H1 (cell line): ENCODE measurements around the gene PLEKHN1. TPM values are rescaled to one million over a fixed set of nuclear protein-coding genes. Genes with fewer than 3 reads are reported as not detected.
A peak's percentile ranks its signal among the peaks of the same experiment; 100 is the strongest.

Source experiments
- CTCF ChIA-PET: fragments of 300-600 bp; sonication (Branson Sonifier 250); formaldehyde crosslinking; loops from one replicate; lab custom pipeline; 2021; ENCODE audit not compliant: partially characterized antibody; lab: Charles Lee
- POLR2A ChIA-PET: fragments of 300-600 bp; sonication (Branson Sonifier 250); formaldehyde crosslinking; loops from one replicate; lab custom pipeline; 2021; ENCODE audit warnings: inconsistent platforms; ENCODE audit not compliant: partially characterized antibody; lab: Charles Lee
- DNase-seq, 2 experiments: peaks; one replicate each; pipeline versions ENCODE4 v3.0.0 to v3.0.0-alpha.2; 2010 to 2022; ENCODE audit warnings: low spot score in 2 of 2, low read depth in 1 of 2, mixed read lengths in 1 of 2
- FAIRE-seq: peaks from 2 replicates; lab custom pipeline; 2011; peaks lifted over from hg19 to GRCh38; lab: Jason Lieb, UNC
- H2AFZ ChIP-seq: 2 replicates; pipeline ENCODE4 v1.8.1; 2012; ENCODE audit warnings: low read length, inconsistent platforms
- H2AK5ac ChIP-seq: 2 replicates; pipeline ENCODE4 v1.6.1; 2013; ENCODE audit warnings: low read depth, low read length
- H2BK120ac ChIP-seq: replicated peaks from 2 replicates; pipeline ENCODE3; 2013; ENCODE audit warnings: low read depth, low read length, inconsistent platforms
- H2BK12ac ChIP-seq: 2 replicates; pipeline ENCODE4 v1.6.1; 2013; ENCODE audit warnings: low read depth, low read length
- H2BK15ac ChIP-seq: 2 replicates; pipeline ENCODE4 v1.6.1; 2013; ENCODE audit warnings: low read length
- H2BK20ac ChIP-seq: 2 replicates; pipeline ENCODE4 v1.6.1; 2013; ENCODE audit warnings: low read length
- H2BK5ac ChIP-seq: 2 replicates; pipeline ENCODE4 v1.6.1; 2013; ENCODE audit warnings: low read depth, low read length
- H3K14ac ChIP-seq: 2 replicates; pipeline ENCODE4 v1.6.1; 2013; ENCODE audit warnings: inconsistent platforms; ENCODE audit not compliant: insufficient read length
- H3K18ac ChIP-seq: 2 replicates; pipeline ENCODE4 v1.6.1; 2013; ENCODE audit warnings: low read length; ENCODE audit errors: extremely low read depth
- H3K23ac ChIP-seq: 2 replicates; pipeline ENCODE4 v1.6.1; 2013; ENCODE audit warnings: inconsistent platforms; ENCODE audit not compliant: insufficient read length
- H3K23me2 ChIP-seq: 2 replicates; pipeline ENCODE4 v1.6.1; 2013; ENCODE audit warnings: low read depth, low read length
- H3K27ac ChIP-seq: 2 replicates; pipeline ENCODE4 v1.6.1; 2011; ENCODE audit warnings: low read depth, low read length, inconsistent platforms
- H3K27me3 ChIP-seq, 4 experiments: replicated peaks in 1 of 4; 1 replicate in 1 of 4; 2 replicates in 3 of 4; pipeline versions ENCODE4 v1.6.1 to v1.8.1; 2011 to 2013; ENCODE audit warnings: low read length in 3 of 4, mild to moderate bottlenecking in 3 of 4, inconsistent platforms in 2 of 4, mixed read lengths in 2 of 4, moderate library complexity in 1 of 4; ENCODE audit not compliant: control insufficient read depth in 3 of 4, insufficient read depth in 3 of 4; ENCODE audit errors: extremely low read depth in 1 of 4
- H3K36me3 ChIP-seq, 4 experiments: 2 replicates each; pipeline versions ENCODE4 v1.6.1 to v1.8.1; 2011 to 2013; ENCODE audit warnings: mild to moderate bottlenecking in 4 of 4, low read length in 3 of 4, moderate library complexity in 2 of 4, control low read depth in 1 of 4, inconsistent platforms in 1 of 4; ENCODE audit not compliant: insufficient read depth in 4 of 4, control insufficient read depth in 2 of 4
- H3K4ac ChIP-seq: replicated peaks from 2 replicates; pipeline ENCODE3; 2013; ENCODE audit warnings: low read length, low read depth, mixed read lengths, inconsistent platforms; ENCODE audit not compliant: insufficient read length
- H3K4me1 ChIP-seq, 4 experiments: replicated peaks in 1 of 4; 1 replicate in 1 of 4; 2 replicates in 3 of 4; pipeline versions ENCODE4 v1.6.1 to v1.8.1; 2011 to 2013; ENCODE audit warnings: low read length in 3 of 4, inconsistent platforms in 2 of 4, mixed read lengths in 1 of 4; ENCODE audit not compliant: insufficient read depth in 4 of 4, control insufficient read depth in 3 of 4
- H3K4me2 ChIP-seq, 2 experiments: 2 replicates each; pipeline versions ENCODE4 v1.6.1 to v1.8.1; 2011 to 2013; ENCODE audit warnings: low read depth in 2 of 2, low read length in 2 of 2, control low read depth in 1 of 2, inconsistent platforms in 1 of 2, mild to moderate bottlenecking in 1 of 2; ENCODE audit not compliant: insufficient read depth in 1 of 2
- H3K4me3 ChIP-seq, 4 experiments: fragments of 200-600, 300-600 bp in 1 of 4; sonication (generic), shearing (Covaris generic), sonication (Bioruptor Twin) in 1 of 4; 2 replicates each; pipeline versions ENCODE4 v1.5.1 to v1.8.1; 2011 to 2016; ENCODE audit warnings: low read length in 4 of 4, low read depth in 3 of 4, control low read depth in 2 of 4, inconsistent platforms in 2 of 4, mild to moderate bottlenecking in 2 of 4, mixed read lengths in 1 of 4, moderate library complexity in 1 of 4; ENCODE audit not compliant: insufficient read depth in 2 of 4; ENCODE audit errors: extremely low read depth in 1 of 4
- H3K56ac ChIP-seq: replicated peaks from 2 replicates; pipeline ENCODE3; 2013; ENCODE audit warnings: low read depth, mild to moderate bottlenecking, mixed read lengths, low read length, inconsistent platforms; ENCODE audit not compliant: insufficient read length
- H3K79me1 ChIP-seq: 2 replicates; pipeline ENCODE4 v1.6.1; 2013; ENCODE audit warnings: low read depth, low read length, control low read depth
- H3K79me2 ChIP-seq, 2 experiments: 2 replicates each; pipeline versions ENCODE4 v1.6.1 to v1.8.1; 2012 to 2013; ENCODE audit warnings: low read length in 2 of 2, mild to moderate bottlenecking in 2 of 2, inconsistent platforms in 1 of 2; ENCODE audit not compliant: insufficient read depth in 2 of 2, control insufficient read depth in 1 of 2
- H3K9ac ChIP-seq, 4 experiments: replicated peaks in 1 of 4; 1 replicate in 1 of 4; 2 replicates in 3 of 4; pipeline versions ENCODE4 v1.6.1 to v1.8.1; 2011 to 2013; ENCODE audit warnings: low read depth in 3 of 4, low read length in 3 of 4, control low read depth in 2 of 4, mild to moderate bottlenecking in 2 of 4, moderate library complexity in 2 of 4, inconsistent platforms in 1 of 4; ENCODE audit errors: extremely low read depth in 1 of 4
- H3K9me3 ChIP-seq, 2 experiments: 2 replicates each; pipeline versions ENCODE4 v1.6.1 to v1.8.1; 2012 to 2013; ENCODE audit warnings: mild to moderate bottlenecking in 2 of 2, moderate library complexity in 2 of 2, control low read depth in 1 of 2, inconsistent platforms in 1 of 2, low read depth in 1 of 2, low read length in 1 of 2, mixed read lengths in 1 of 2; ENCODE audit not compliant: insufficient read depth in 2 of 2
- H4K20me1 ChIP-seq, 2 experiments: replicated peaks in 1 of 2; 2 replicates each; pipeline versions ENCODE3 to v1.8.1; 2011 to 2013; ENCODE audit warnings: inconsistent platforms in 2 of 2, low read length in 2 of 2, mild to moderate bottlenecking in 1 of 2; ENCODE audit not compliant: insufficient read depth in 2 of 2, control insufficient read depth in 1 of 2
- H4K5ac ChIP-seq: 2 replicates; pipeline ENCODE4 v1.6.1; 2013; ENCODE audit warnings: low read length, low read depth, mixed read lengths, inconsistent platforms; ENCODE audit not compliant: insufficient read length
- H4K8ac ChIP-seq: 2 replicates; pipeline ENCODE4 v1.8.0; 2013; ENCODE audit warnings: mild to moderate bottlenecking, moderate library complexity, low read length, inconsistent platforms; ENCODE audit not compliant: insufficient read depth; ENCODE audit errors: extremely low read depth
- H4K91ac ChIP-seq: replicated peaks from 2 replicates; pipeline ENCODE3; 2013; ENCODE audit warnings: low read length, mixed read lengths, inconsistent platforms; ENCODE audit not compliant: insufficient read length
- ASH2L ChIP-seq: fragments of 200-600, 300-600 bp; sonication (generic); IDR thresholded peaks from one replicate; pipeline ENCODE4 v1.7.1; 2017; ENCODE audit warnings: low read length
- ATF3 ChIP-seq: IDR thresholded peaks from 2 replicates; pipeline ENCODE4 v1.6.1; 2011; ENCODE audit warnings: low read depth, mild to moderate bottlenecking, low read length; ENCODE audit not compliant: insufficient read depth
- CREB1 ChIP-seq: IDR thresholded peaks from 2 replicates; pipeline ENCODE4 v1.6.1; 2012; ENCODE audit warnings: inconsistent platforms
- CTBP2 ChIP-seq: IDR thresholded peaks from 2 replicates; pipeline ENCODE4 v1.7.0; 2011; ENCODE audit warnings: borderline replicate concordance, mild to moderate bottlenecking, moderate library complexity, mixed read lengths, low read length; ENCODE audit not compliant: insufficient read depth, insufficient read length
- EZH2 ChIP-seq: fragments of 200-600 bp; sonication (generic); IDR thresholded peaks from 2 replicates; pipeline ENCODE4 v1.7.1; 2012; ENCODE audit warnings: low read depth, mild to moderate bottlenecking, moderate library complexity, low read length, inconsistent platforms; ENCODE audit not compliant: severe bottlenecking
- JUND ChIP-seq: IDR thresholded peaks from 2 replicates; pipeline ENCODE4 v1.6.1; 2011; ENCODE audit warnings: mild to moderate bottlenecking, improper control_type of control experiment, low read length
- KDM1A ChIP-seq: fragments of 200-600, 300-600 bp; sonication (generic); IDR thresholded peaks from 2 replicates; pipeline ENCODE4 v1.7.1; 2016; ENCODE audit warnings: mild to moderate bottlenecking, low read length, borderline replicate concordance
- POLR2AphosphoS5 ChIP-seq: IDR thresholded peaks from 2 replicates; pipeline ENCODE4 v1.6.1; 2011; ENCODE audit warnings: low read depth, low read length
- RNF2 ChIP-seq: fragments of 200-900, 300-1000 bp; sonication (generic); IDR thresholded peaks from 2 replicates; pipeline ENCODE4 v1.7.1; 2016; ENCODE audit warnings: borderline replicate concordance, low read depth, mild to moderate bottlenecking, antibody characterized with exemption, low read length; ENCODE audit not compliant: poor library complexity, severe bottlenecking; ENCODE audit errors: missing control alignments
- TAF1 ChIP-seq: IDR thresholded peaks from 2 replicates; pipeline ENCODE4 v1.6.1; 2011; ENCODE audit warnings: mild to moderate bottlenecking, low read depth, low read length
- WGBS, 2 experiments: shearing (Covaris generic) in 1 of 2; methylation state at CpG; one replicate each; pipeline versions ENCODE4 v1.1.6 to v1.1.7; 2013 to 2015; ENCODE audit warnings: low lambda C conversion rate in 2 of 2, mixed read lengths in 2 of 2, inconsistent platforms in 1 of 2, low coverage in 1 of 2, missing lambda C conversion rate in 1 of 2; ENCODE audit not compliant: insufficient replicate concordance in 2 of 2, insufficient coverage in 1 of 2, insufficient read length in 1 of 2; ENCODE audit errors: extremely low coverage in 1 of 2, missing lambda C conversion rate in 1 of 2; 5-methylcytosine and 5-hydroxymethylcytosine counted together
- polyA plus RNA-seq, 7 experiments: library from polyadenylated mRNA; depleted of rRNA in 3 of 7; stranded (reverse) in 5 of 7; unstranded in 2 of 7; fragments of >200 nt in 5 of 7; fragments of 200-250 nt in 2 of 7; gene quantifications; 1 replicate in 5 of 7; 2 replicates in 1 of 7; 4 replicates in 1 of 7; pipeline versions ENCODE4 v1.2.1 to v1.2.3, GENCODE V29; 2011 to 2013; ENCODE audit warnings: missing spikeins in 2 of 7, mixed read lengths in 2 of 7
- total RNA-seq: library from RNA; stranded (reverse); fragmentation: NEBNext Ultra II Directional; extraction: Animal tissue kit (Norgen Biotek cat#: 25700); gene quantifications from 2 replicates; pipeline ENCODE4 v1.2.1, GENCODE V29; 2021

The PLEKHN1 gene
- total and polyA plus RNA-seq, 2 of the 8 experiments (the other 6 are each of a cell fraction or from before 2014, with no cell fraction given), result 0.39 to 1.5 TPM

GRCh38 chr1:1000357-1001056 lies 34.2 kb downstream of the PLEKHN1 start:
- Histone ChIP-seq H4K91ac (peak overlapping the region; percentile 65), H3K4me2 (peak overlapping the region; percentile 56 to 71), H2BK12ac (peak overlapping the region; percentile 92), H2AK5ac (no peak overlapping the region; the same call in 1 of the 2 replicates), H2BK120ac (peak overlapping the region; percentile 43), H4K5ac (peak overlapping the region; percentile 78), H2BK5ac (peak overlapping the region; percentile 52), H3K56ac (no peak overlapping the region), H3K9ac (peak overlapping the region in 1 of 4 experiments; percentile 47; a peak in 1 of 7 replicates), H4K20me1 (peaks cover 0 to 6% of the 10 kb centered on the region in 2 experiments), H3K9me3 (no peaks in the 10 kb centered on the region; a peak in 1 of 4 replicates), H3K79me1 (no peaks in the 10 kb centered on the region), H2BK15ac (peak overlapping the region; percentile 16; the same call in 1 of the 2 replicates), H3K36me3 (peaks cover 0 to 18% (median 0%) of the 10 kb centered on the region in 4 experiments; a peak in 1 of 8 replicates), H3K23me2 (peaks cover 13% of the 10 kb centered on the region; the same call in 1 of the 2 replicates), H3K14ac (no peak overlapping the region), H4K8ac (peak overlapping the region; percentile 95), H3K27ac (no peak overlapping the region), H3K23ac (no peak overlapping the region), H3K18ac (peak overlapping the region; percentile 60), H2BK20ac (0 out of 2 replicates have a peak overlapping the region, but pooled peaks have one; percentile 80), H3K79me2 (no peaks in the 10 kb centered on the region), H3K4me1 (peaks cover 0 to 38% (median 20%) of the 10 kb centered on the region in 4 experiments; a peak in 6 of 7 replicates), H3K4me3 (peak overlapping the region; percentile 34 to 77 (median 48)), H3K27me3 (peaks cover 47 to 88% (median 71%) of the 10 kb centered on the region in 4 experiments), H3K4ac (no peak overlapping the region), H2AFZ (no peak overlapping the region)
- DNase-seq (peak in 1 of 2 experiments; percentile 90), FAIRE-seq (no peak)
- 2% methylated on average over 38 of the region's 75 CpGs; no CpG with 5 or more reads in 1 of the 2 experiments for WGBS, 2 experiments
- ChIA-PET POLR2A (interaction anchor here (1.0 to 2.2 kb wide), 8 partner anchors 14 to 38 kb away, joined by 4 to 7 read pairs (median 5); no protein-coding TSS in a partner anchor), CTCF (interaction anchor here (0.7 to 4.7 kb wide), 7 partner anchors 15 to 77 kb away, joined by 3 to 60 read pairs (median 7); partner anchors contain the start of genes ISG15 and PERM1)
- TF ChIP-seq RNF2 (no peak), JUND (peak; percentile 99), KDM1A (peak; percentile 10; the same call in 1 of the 2 replicates), CTBP2 (no peak), POLR2AphosphoS5 (peak; percentile 69), ASH2L (peak; percentile 29), EZH2 (no peak), TAF1 (0 out of 2 replicates have a peak, but pooled peaks have one; percentile 38), CREB1 (peak; percentile 100), ATF3 (peak; percentile 67)
